HL-60 (cell line): ENCODE results near the gene PARVA.

ENCODE experiments used
- DNase-seq, 2 experiments: peaks; one replicate each; pipeline ENCODE4 v3.0.0-alpha.2; 2010 to 2020; ENCODE audit warnings: low read depth in 1 of 2, low spot score in 1 of 2
- H3K27ac ChIP-seq: fragments of 250-450 bp; sonication (Bioruptor Pico); replicated peaks from 2 replicates; pipeline ENCODE4 v1.5.1; 2020; ENCODE audit warnings: mild to moderate bottlenecking, moderate library complexity
- H3K27me3 ChIP-seq: fragments of 250-450 bp; sonication (Bioruptor Pico); 2 replicates; pipeline ENCODE4 v1.5.1; 2021; ENCODE audit warnings: mild to moderate bottlenecking, moderate library complexity; ENCODE audit not compliant: insufficient read depth, poor library complexity, severe bottlenecking
- H3K4me3 ChIP-seq: replicated peaks from 2 replicates; pipeline ENCODE4 v1.5.1; 2011; ENCODE audit warnings: mild to moderate bottlenecking, control low read depth, low read length; ENCODE audit not compliant: insufficient read depth
- POLR2AphosphoS5 ChIP-seq: IDR thresholded peaks from 2 replicates; pipeline ENCODE4 v1.6.1; 2012; ENCODE audit warnings: low read depth
- SPI1 ChIP-seq: IDR thresholded peaks from 2 replicates; pipeline ENCODE4 v1.6.1; 2012; ENCODE audit warnings: low read depth, mild to moderate bottlenecking, borderline replicate concordance
- TF ChIP-seq, protein P1 (sequence below): IDR thresholded peaks from one replicate; pipeline ENCODE4 v1.5.1; 2011; ENCODE audit warnings: low read length, control low read depth, inconsistent platforms; ENCODE audit not compliant: insufficient read depth

Gene PARVA

DNA sequence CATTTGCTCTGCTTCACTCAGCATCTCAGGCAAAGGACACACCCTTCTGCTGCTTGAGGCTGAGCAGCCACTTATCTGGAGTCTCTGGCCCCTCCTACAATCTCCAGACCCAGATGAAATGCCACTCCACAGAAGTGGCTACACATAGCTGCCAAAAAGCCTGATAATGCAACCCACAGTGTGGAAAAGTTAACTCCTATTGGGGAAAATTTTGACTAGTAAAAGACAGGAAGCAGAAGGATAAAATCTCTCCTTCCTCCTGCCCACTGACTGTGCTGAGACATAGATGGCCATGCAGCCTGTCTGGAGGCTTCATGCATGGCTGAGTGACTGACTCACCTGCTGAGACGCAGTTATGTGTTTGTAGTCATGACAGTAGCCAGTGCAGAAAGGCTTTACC, 204.6 kb downstream of the PARVA start:
- H3K4me3 ChIP-seq, result no peak overlapping the region
- TF ChIP-seq, protein P1, sequence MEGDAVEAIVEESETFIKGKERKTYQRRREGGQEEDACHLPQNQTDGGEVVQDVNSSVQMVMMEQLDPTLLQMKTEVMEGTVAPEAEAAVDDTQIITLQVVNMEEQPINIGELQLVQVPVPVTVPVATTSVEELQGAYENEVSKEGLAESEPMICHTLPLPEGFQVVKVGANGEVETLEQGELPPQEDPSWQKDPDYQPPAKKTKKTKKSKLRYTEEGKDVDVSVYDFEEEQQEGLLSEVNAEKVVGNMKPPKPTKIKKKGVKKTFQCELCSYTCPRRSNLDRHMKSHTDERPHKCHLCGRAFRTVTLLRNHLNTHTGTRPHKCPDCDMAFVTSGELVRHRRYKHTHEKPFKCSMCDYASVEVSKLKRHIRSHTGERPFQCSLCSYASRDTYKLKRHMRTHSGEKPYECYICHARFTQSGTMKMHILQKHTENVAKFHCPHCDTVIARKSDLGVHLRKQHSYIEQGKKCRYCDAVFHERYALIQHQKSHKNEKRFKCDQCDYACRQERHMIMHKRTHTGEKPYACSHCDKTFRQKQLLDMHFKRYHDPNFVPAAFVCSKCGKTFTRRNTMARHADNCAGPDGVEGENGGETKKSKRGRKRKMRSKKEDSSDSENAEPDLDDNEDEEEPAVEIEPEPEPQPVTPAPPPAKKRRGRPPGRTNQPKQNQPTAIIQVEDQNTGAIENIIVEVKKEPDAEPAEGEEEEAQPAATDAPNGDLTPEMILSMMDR, result no peak
- TF ChIP-seq POLR2AphosphoS5 (no peak), SPI1 (no peak)
- no peak overlapping the region for H3K27ac ChIP-seq
- no peak for DNase-seq
- H3K27me3 ChIP-seq, result no peaks in the 10 kb centered on the region
